Posterior vena cava (tissue), 2 donors: Measurements from ENCODE around the gene RELL1. TPM values are rescaled to one million over a fixed set of nuclear protein-coding genes. Genes with fewer than 3 reads are reported as not detected.

Experiments
- DNase-seq: peaks from one replicate; pipeline ENCODE4 v3.0.0-alpha.2; 2020; ENCODE audit warnings: low spot score
- intact Hi-C, 2 donors: fragments of 100-400 bp; cut with DNase I; formaldehyde crosslinking; loops; one replicate each; pipeline versions ENCODE4 v1.14.1 to v1.14.2; 2022 to 2023
- long read RNA-seq, 2 donors: library from polyadenylated mRNA; unstranded; transcript quantifications; one replicate each; pipeline ENCODE4 v2.0.0, GENCODE V29; 2020 to 2021
- total RNA-seq, 2 donors: library from RNA; stranded (reverse); fragmentation: NEBNext Ultra II Directional; extraction: Animal tissue kit (Norgen Biotek cat#: 25700); gene quantifications; one replicate each; pipeline ENCODE4 v1.2.1, GENCODE V29; 2021
- donor health status: DM: yes; HTN: yes; CAD: no.
- donor health status: DM: yes; HTN: yes; CAD: no.

RELL1 gene, protein sequence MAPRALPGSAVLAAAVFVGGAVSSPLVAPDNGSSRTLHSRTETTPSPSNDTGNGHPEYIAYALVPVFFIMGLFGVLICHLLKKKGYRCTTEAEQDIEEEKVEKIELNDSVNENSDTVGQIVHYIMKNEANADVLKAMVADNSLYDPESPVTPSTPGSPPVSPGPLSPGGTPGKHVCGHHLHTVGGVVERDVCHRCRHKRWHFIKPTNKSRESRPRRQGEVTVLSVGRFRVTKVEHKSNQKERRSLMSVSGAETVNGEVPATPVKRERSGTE
- total RNA-seq: 10 to 100 TPM; 33.6 to 40.5 TPM
- long read RNA-seq, donor 1, partial matches to known transcripts: 1 of 3 reads
- long read RNA-seq, donor 1, other reads (novel, unspliced or antisense): 1 of 3 reads
- long read RNA-seq, donor 2, partial matches to known transcripts: 5 of 23 reads
- long read RNA-seq, donor 2, other reads (novel, unspliced or antisense): 15 of 23 reads

DNA sequence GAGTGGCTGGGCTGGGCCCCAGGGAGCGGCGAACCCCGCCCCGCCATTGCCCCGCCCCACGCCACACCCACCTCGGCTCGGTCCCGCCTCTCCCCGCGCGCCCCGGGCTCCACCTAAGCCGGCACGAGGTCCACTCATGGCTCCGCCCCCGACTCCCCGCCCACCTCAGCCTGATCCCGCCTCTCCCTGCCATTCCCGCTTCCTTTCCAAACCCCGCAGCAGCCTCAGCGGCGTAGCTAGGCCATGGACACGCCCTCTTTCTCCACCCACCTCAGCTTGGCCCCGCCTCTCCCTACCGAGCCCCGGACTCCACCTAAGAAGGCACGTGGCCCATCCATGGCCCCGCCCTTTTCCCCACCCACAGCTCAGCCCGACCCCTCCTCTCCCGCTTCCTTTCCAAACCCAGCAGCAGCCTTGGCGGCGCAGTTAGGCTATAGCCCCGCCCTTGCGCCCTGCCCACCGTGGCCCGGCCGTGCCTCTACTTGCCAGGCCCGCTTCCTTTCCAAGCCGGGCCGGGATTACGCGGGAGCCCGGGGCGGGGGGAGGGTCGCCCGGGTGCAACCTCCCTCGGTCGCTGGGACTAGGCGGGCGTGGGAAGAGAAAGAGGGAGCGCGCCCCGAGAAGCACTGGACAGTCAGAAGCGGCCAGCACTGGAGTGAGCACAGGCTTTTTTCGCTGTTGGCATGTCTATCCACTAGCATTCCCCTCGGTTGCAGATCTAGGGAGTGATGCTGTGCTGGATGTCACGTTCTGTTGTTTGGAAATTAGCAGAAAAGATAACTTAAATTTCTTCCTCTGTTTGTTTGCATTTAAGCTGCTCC lies at the start of gene RELL1:
Gene RELL1 (minus strand): TSS at position 4 of the 821 bp plus-strand sequence. CDS start 89 bp downstream, outside the sequence.
- DNase-seq: peak; percentile 100
- intact Hi-C loops: loop anchor here in 1 of 2 donors (1.0 kb wide), 1 partner anchor 44 kb away; no protein-coding TSS in a partner anchor

DNA sequence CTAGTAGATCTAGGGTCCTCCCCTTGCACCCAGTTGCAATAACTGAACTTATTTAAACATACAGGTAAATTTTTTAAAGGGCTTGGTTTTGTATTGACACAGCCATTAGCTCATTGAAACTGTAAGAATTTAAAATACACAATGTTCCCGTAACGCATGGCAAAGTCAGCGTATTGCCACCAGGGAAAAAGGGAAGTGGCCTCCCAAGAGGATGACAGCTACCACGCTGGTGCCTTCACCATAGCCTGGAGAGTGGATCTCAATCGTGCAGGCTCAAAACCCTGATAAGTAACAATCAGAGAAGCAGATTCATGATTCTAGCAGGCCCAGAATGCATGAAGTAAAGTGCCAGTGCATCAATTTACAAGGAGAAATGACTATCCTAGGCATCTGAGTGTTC lies 49.4 kb upstream of the RELL1 start:
- intact Hi-C loops: no loop called here
- no peak for DNase-seq

DNA sequence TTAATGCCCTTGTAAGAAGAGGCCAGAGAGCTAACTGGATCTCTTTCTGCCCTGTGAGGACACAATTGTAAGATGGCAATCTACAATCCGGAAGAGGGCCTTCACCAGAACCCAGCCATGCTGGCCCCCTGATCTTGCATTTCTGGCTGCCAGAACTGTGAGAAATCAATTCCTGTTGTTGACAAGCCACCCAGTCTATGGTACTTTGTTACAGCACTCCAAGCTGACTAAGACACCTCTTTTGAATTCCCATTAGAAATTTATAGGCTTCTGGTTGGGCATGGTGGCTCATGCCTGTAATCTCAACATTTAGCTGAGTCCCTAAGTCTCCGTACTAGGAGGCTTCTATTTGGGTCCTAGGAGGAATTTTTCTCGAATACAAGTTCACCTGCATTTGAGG lies 48.8 kb upstream of the RELL1 start:
- DNase-seq: no peak
- intact Hi-C loops: no loop called here

DNA sequence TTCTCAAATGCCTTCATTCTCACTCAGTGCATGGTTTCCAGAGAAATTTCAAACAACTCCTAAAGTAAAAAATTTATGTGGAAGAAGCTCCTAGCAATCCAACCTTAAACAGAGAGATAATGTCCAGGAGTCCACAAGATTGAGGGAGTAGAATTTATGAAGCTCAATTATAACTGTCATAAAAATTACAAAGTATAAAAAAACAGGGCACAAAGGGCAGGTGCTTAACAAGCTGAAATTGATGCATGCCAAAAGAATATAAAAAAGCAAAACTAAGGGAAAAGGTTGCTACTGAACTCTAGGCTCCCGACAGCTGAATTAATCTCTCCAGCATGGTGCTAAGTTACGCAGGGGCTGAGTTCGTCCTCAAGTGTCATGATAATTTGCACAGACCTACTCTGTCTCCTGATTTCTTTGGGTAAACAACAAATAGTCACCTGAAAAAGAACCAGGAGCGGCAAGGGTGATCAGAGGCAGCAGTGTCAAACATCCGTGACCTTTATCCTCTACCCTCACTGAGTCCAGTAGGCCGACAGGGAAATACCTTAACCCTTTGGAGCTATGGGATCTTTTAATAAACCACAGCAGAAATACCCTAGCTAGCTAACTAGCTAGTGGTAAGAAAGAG lies 47.2 kb upstream of the RELL1 start:
- intact Hi-C loops: no loop called here
- no peak for DNase-seq

DNA sequence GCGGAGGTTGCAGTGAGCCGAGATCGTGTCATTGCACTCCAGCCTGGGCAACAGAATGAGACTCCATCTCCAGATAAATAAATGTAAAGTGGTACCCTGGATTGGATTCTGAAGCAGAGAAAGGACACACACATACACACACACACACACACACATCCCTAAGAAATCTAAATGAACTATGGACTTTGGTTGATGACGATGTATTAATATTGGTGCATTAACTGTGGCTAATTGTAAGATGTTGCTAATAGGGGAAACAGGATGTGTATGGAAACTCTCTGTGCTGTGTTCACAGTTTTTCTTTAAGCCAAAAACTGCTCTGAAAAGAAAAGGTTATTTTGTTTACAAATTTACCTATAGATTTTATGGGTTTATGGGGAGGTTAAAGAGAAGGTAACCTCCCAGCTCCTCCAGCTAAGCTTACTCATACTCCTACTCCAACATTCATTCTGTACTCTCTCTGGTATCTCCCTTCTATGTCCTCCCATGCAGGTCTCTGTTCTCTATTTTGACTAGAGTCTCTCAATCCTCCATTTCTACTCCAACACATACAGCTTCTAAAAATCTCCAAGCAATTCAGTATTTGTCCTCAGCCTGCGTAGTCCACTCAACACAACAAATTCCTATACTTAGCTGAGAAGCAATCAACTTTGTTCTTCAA lies 46.5 kb upstream of the RELL1 start:
- DNase-seq: no peak
- intact Hi-C loops: no loop called here

DNA sequence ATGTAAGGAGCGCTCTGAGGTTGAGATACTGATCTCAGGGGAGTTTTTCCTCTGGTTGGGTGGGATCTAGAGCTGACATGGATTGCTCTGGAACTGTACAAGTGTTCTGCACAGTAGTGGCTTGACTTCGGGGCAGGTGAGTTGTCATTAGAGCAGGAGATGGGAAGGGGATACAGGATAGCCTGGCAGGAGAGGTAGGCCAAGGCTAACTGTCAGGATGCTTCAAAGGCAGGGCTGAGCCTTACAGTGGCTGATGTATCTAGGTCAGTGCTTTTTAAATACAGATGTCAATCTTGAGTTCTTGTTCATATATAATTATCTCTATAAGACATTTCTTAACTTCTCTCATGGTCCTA lies 43.5 kb upstream of the RELL1 start:
- DNase-seq: no peak
- intact Hi-C loops: no loop called here

DNA sequence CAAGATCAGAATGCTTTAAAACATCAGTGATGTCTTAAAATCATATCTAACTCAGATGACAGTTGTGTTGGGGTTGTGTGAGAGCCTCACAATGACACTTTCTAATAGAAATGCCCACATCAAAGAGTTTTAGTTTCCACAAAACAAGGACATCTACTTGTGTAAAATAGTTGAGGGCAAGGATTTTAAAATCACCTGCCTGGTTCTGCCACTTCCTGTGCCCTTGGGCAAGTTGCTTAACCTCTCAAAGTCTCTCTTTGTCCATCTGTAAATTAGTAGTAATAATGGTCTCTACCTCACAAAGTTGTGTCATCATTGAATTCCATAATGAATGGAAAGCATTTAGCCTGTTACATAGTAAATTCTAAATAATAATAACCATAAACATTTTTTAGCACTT lies 41.9 kb upstream of the RELL1 start:
- no peak for DNase-seq
- intact Hi-C loops: no loop called here

DNA sequence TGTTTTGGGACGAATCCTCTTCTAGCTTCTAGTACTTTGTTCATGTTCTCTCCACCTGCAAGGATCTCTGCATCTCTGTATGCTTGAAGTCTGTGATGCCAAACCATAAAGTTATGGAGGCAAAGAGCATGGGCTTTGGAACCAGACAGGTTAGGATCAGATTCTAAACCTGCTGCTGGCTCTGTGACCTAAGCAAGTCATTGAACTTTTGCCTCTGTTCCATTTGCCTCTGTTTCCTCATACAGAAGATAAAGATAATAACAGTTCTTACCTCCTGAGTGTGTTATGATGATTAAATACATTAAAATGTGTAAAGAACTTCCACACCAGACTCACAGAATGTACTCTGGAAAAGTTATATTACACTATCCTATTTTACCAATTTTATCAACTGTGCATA lies 41.5 kb upstream of the RELL1 start:
- DNase-seq: no peak
- intact Hi-C loops: no loop called here

DNA sequence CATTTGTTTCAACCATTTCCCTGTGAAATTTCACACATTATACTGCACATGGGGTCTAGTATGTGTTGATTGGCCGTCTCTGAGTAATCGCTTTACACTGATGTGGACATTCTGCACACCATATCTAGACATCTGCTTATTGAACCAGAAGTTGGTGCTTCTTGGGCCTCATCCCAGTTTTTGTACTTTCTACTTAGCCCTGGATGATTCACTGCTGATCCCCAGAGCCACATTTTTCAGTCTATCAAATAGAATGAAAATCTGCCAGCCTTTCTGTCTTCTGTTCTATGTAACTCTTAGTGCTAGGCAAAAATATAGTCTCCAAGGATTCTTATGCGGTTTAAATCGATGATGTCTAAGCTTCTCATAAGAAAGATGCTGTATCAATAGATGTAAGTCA lies 40.5 kb upstream of the RELL1 start:
- intact Hi-C loops: no loop called here
- no peak for DNase-seq

DNA sequence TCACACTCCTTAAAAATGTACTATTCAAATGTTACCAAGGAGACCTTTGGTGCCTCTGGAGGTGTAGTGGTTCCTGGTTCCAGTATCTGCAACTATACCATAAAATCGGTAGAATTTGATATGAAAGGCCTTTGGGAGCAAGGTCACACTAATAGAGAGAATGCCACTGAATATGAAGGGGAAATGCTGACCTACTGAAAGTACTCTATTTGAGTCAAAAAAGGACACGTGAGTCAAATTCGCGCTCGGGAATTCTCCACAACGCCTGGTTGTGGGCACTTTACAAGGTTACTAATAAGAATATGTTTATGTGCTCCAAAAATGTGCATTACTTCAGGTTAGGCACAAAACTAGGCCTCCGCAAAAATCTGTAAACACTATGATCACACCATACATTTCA lies 39.5 kb upstream of the RELL1 start:
- DNase-seq: no peak
- intact Hi-C loops: no loop called here

DNA sequence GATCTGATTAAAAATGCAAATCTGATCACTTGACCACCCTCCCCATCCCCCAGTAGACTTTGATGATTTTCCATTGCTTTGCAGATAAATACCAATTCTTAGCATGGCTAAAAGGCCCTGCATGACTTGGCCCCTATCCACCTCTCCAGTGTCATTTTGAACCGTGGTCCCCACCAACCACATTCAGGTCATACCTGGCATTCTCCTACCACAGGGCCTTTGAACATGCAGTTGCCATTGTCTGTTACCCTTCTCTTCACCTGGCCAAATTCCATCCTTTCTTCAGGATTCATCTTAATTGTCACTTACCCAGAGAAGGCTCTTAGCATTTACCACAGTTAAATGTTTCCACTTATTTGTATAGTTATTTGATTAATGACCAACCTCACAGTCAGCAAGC lies 36.9 kb upstream of the RELL1 start:
- DNase-seq: no peak
- intact Hi-C loops: no loop called here

DNA sequence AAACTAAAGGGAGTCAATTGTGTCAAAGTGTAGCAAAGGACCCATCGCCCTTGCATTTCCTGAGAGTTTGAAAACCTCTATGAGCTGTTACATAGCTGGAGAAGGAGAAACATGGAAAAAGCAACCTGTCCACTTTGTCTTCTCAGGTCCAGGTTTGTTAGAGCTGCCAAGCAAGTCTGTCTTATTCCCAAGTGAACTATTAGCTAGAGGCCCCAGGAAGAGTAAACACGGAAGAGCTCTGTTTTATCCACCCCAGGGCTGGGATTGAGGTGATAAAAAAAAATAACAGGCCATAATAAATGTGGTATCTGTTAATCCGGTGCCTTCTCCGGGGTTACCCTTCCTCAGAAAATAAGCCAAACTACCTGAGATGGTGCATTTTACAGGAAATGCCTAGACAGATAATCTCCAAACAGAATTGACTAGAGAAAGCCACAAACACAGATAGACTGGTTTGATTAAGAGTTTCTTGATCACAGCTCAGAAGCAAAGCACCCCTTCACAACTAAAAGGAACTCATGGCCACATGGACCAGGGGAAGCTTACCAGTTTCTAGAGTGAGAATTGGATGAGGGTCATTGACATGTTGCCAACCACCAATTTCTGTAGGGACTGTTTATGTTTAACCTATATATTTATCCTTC lies 35.9 kb upstream of the RELL1 start:
- intact Hi-C loops: no loop called here
- no peak for DNase-seq

DNA sequence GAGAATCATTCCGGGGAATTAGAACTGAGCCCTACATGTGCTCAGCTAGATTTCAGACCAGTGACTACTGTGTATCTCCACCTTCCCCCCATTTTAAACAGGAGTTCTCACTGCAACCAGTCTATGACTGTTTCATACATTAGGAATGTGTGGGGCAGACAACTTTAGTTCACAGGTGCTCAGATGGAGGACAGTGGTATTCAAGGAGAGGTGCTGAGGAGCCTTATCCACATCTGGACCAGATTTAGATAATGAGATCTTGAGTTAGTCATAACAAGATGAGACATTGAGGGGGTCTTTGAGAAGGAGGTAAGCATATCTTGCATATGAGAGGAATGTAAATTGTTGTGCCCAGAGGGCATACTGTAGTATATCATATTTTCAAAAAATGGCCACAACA lies 32.8 kb upstream of the RELL1 start:
- intact Hi-C loops: loop anchor here in 1 of 2 donors (5.0 kb wide), 1 partner anchor 177 kb away; no protein-coding TSS in a partner anchor
- no peak for DNase-seq

DNA sequence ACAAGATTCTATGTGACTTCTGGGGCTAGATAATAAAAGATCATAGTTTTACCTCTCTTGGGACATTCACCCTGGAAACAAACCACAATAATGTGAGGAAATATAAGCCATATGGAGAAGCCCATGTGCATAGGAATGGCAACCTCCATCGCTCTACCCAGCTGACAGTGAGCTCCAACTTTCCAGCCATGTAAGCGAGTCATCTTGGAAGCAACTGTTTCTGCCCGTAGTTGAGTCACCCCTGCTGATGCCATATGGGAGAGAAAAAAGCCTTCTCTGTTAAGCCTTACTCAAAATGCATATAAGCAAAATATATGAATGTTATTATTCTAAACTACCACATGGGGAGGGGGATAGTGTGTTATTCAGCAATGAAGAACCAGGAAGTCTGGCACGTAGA lies 31.4 kb upstream of the RELL1 start:
- intact Hi-C loops: loop anchor here in 1 of 2 donors (5.0 kb wide), 1 partner anchor 175 kb away; no protein-coding TSS in a partner anchor

DNA sequence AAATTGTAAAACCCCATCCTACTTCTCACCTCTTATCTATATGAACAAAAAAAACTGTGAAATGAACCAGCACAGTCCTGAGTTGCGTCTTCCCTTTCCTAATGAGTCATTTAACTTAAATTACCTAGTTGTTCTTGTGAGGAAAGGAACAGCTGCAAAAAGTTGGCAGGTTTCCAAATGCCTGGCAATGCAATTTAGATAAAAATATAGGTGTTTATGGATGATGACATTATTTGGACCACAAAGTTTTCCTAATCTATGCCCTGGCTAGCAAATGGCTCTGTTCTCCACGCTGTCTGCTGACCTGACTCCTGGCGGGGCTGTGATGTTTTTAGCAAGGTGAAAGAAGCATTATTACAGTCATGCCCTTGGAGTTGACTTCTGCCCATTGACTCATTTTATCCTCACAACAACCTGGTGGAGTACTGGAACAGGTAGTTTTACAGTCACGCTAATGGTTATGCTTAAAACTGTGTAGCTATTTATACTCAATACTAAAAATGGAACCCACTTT lies 29.8 kb upstream of the RELL1 start:
- intact Hi-C loops: loop anchor here in 1 of 2 donors (5.0 kb wide), 1 partner anchor 174 kb away; no protein-coding TSS in a partner anchor
- no peak for DNase-seq

More for the DNA sequence above, 31.4 kb upstream of the RELL1 start:
- no peak for DNase-seq

DNA sequence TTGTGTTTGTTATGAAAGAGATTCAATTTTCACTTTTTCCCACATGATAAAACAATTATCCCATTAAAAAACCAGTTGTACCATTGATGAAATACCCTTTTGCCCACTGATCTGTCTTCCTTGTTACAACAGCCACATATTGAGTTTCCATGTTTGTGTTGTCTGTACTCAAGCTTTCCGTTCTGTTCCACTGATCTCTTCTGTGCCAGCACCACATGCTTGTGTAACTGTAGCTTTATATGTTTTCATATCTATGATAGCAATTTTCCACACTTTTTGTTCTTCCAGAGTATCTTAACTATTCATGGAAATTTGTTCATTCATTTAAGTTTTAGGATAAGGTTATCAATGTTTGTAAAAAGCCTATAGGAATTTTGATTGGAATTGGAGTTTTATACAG lies 24.3 kb upstream of the RELL1 start:
- DNase-seq: no peak
- intact Hi-C loops: no loop called here

DNA sequence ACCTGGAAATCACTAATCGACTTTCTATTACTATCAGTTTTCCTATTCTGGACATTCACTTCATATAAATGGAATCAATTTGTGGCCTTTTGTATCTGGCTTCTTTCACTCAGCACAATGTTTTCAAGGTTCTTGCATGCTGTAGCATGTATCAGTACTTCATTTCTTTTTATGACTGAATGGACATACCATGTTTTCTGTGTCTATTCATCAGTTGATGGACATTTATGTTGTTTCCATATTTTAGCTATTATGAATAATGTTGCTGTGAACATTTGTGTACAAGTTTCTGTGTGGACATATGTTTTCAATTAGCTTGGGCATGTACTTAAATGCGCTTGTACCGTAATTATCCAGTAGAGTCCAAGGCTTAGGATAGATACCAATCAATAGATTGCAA lies 19.9 kb upstream of the RELL1 start:
- DNase-seq: no peak
- intact Hi-C loops: no loop called here

DNA sequence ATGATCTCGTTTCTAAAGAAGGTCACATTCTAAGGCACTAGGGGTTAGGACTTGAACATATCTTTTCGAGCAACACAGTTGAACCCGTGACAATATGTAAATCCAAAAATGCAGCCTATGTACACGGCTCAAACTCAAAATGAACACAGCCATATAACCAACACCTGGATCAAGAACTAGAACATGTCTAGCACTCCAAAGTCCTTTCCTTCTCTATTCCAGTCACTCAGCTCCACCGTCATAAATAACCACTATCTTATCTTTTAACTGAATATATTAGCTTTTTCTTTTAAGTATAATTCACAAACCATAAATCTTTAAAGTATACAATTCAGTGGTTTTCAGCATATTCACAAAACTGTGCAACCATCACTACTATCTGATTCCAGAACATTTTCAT lies 19.4 kb upstream of the RELL1 start:
- no peak for DNase-seq
- intact Hi-C loops: no loop called here
